ENCODE results near the gene TYRO3.

- TF ChIP-seq CTCF (IDR thresholded peaks at IDR 0.05) = no peak
- TF ChIP-seq POLR2A (IDR thresholded peaks at IDR 0.05) = no peak
Observed at GRCh38 chr15:41605566-41605965, 46.6 kb downstream of the TYRO3 start.
